ENCODE data around the gene RNF114.

RNF114 gene

DNA sequence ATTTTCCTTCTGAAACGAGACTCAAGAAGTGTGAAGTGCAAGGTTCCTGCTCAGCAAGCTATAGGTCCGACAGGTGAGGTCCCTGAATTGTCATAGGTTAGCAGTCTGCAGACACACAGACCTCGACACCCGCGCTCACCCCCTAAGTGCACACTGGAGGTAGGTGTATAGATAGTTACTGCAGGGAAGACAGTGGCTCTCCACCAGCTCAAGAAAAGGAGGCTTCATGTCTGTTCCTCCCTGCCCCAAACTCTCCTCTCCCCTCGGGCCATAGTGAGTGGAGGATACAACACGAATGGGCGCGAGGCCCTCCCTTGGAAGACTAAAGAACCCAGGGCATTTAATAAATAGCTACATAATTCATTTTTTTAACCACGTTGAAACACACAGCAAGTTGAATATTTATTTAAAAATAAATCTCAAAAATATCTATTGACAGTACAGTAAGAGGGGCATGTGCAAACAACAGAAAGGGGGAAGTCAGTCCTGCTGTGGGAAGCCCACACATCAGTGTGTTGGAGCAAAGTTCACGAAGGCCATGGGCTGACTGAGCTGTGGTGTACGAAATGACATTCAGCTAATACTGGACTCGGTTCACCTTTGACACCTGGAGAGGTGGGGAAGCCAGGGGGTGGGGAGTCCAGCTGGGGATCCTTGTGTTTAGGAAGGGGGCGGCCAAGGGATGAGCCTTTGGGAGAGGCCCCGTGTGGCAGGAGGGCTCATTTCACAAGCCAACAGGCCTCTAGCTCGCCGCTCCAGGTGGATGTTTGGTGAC lies 31.6 kb upstream of the RNF114 start:
- no peak for DNase-seq (ENCODE audit: low spot score)

GRCh38 chr20:49905415-49906091 lies 30.6 kb upstream of the RNF114 start:
- no peak for DNase-seq (ENCODE audit: low spot score)

DNA sequence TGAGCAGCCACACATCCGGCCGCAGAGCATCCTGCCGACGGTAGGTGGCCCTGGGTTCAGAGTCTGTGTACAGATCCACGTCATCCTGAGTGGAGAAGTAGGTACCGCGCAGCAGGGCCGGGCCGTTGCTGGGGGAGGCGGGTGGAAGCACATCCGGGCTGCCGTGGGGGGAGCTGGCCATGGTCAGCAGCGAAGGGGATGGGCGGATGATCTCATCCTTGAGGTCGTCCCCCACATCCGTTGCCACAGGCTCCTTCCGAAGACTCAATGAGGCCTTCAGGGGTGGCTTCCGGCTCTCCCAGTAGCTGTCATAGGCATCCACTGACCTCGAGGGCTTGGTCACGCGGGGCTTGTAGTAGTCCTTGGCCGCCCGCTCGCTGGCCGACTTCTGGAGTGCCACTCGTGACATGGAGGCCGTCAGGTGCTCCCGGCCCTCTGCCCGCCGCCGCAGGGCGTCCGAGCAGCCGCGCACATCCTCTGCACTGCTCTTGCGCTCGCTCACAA lies 30.0 kb upstream of the RNF114 start:
- DNase-seq (ENCODE audit: low spot score), result no peak

GRCh38 chr20:49906615-49907154 lies 29.5 kb upstream of the RNF114 start:
- no peak for DNase-seq (ENCODE audit: low spot score)

GRCh38 chr20:49907405-49908257 lies 28.6 kb upstream of the RNF114 start:
- DNase-seq (ENCODE audit: low spot score), result no peak

DNA sequence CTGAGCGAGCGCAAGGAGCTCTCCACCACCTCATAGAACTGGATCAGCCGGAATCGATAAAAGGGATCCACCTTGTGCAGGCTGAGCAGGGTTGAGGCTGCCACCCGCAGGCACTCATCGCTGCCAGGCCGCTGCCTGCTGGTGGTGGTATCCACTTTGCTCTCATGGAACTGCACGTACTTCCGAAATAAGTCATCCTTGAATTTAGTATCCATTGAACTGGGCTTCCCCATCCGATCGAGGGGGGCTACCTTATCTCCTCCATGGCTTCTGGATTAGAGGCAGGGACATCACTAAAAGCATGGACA lies 28.0 kb upstream of the RNF114 start:
- DNase-seq (ENCODE audit: low spot score), result no peak

- no peak for DNase-seq (ENCODE audit: low spot score)
Measured at GRCh38 chr20:49909499-49910339, 26.5 kb upstream of the RNF114 start.

DNA sequence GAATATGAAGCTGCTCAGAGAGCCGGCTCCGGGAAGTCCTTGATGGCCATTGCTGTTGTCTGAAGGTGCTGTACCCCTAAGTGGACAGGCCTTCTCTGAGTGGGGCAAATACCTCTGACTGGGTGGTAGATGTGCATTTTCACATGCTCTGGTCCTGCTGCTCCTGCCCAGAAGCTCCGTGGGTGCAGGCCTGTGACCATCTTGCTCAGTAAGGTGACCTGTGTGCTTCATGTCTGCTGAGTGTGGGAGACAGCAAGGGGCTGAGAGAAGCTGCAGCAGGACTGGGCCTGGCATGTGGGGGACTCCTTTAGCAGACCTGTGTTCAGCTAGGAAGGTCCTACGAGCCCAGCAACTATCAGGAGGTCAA lies 25.9 kb upstream of the RNF114 start:
- DNase-seq (ENCODE audit: low spot score), result no peak

DNA sequence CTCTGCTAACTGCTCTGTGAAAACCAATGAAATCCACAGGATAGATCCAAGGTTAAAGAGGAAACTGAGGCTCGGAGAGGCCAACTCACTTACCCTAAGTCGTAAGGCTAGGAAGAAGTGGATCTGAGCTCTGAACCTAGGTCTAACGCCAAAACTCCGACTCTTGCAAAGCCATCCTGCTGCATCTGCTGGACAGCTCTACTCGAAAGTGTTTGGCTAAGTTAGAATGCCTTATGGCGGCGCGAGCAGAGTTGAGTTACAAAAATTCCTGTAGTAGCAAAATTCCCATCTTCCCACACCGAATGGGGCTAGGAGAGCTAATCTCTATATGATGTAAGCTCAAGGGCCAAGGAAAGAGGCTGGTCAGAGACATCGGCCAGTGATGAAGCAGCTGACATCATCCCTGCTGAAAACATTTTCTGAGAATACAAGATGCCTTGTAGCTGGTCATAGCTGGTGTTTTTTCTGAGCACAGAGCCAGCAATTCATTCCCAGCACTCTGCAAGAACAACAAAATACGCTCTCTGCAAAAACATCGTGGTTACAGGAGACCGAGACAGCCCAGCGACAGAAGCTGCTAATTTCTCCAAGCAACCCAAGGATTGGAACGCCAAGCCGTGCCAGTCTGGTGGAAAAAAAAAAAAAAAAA lies 22.7 kb upstream of the RNF114 start:
- DNase-seq (ENCODE audit: low spot score), result no peak

GRCh38 chr20:49914310-49915117 lies 21.7 kb upstream of the RNF114 start:
- DNase-seq (ENCODE audit: low spot score), result peak; percentile 37

DNA sequence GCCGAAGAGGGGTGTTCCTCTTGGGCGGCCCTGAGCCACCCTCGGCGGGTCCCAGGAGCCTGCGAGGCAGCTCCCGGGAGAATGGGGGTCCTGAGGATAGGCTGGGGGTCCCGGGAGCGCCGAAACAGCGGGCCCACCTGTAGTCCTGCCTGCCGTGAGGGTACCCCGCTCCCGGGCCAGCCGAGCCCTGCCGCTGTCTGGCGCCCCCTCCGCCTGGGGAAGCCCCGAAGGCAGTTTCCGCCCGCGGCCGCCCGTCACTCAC lies 21.1 kb upstream of the RNF114 start:
- DNase-seq (ENCODE audit: low spot score), result no peak

DNA sequence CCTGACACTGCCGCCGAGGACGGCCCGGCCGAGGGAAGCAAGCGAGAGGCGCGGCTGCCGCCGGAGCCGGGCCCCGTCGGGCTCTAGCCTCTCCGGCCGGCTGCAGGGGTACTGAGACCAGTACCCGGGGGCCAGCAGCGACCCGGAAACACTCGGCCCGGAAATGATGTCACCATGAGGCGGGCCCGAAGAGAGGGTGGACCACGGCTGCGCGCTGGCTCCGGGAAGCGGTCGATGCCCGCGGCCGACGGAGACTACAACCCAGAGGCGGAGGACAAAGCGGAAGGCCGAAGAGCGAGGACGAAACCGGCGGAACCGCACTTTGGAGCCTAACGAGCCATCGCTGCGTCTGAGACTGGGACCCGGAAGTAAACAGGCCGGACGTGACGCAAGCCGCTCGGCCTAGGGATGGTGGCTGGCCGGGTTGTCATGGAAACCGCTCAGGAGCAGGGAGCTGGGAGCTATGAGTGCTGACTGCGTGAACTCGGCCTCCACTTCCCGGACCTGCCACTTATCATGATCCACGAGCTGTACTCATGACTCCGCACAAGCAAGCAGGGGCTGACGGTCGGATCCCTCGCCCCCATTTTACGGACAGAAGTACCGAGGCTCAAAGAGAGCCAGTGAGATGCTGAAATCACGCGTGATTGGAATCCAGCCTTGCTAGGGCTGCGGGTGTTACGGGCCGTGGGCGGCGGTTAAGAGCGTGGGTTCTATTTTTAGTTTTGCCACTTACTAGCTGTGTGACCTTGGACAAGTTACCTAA lies 20.6 kb upstream of the RNF114 start, which contains the start of gene SPATA2:
Gene SPATA2, minus strand, starts transcription at position 150 of the 766 bp plus-strand sequence. CDS start 7,039 bp downstream, outside the sequence.
- DNase-seq (ENCODE audit: low spot score), result peak; percentile 97

DNA sequence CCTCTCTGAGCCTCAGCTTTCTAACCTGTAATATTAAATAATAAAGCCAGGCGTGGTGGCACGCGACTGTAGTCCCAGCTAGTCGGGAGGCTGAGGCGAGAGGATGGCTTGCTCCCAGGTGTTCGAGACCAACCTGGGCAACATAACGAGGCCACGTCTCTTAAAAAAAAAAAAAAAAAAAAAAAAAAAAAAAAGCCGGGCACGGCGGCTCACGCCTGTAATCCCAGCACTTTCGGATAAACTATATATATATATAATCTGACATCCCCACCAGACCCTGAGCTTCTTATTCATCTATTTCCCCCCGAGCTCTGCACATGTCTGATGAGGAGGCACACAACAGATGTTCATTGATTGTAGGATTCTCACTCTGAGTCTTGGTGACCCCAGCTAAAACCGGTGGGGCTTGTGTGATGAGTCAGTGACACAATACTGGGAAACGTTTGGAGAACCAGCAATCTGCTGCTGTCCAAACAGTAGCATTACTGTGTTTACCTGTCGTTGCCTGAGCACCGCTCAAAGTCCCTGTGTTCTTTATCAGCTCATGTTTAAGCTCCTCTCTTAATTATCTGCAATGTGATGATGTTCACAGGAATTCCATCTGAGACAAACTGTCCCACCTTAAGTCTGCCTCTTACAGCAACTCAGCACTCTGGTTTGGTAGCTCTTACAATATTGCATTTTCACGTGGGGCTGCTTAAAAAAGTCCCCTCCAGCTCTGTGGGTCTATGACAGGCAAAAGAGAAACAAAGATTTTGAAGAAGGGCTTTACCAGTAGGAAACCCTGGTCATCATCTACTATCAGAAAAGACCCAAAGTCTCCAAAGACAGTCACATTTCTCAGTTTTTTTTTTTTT lies 19.8 kb upstream of the RNF114 start:
- DNase-seq (ENCODE audit: low spot score), result no peak

- DNase-seq (ENCODE audit: low spot score), result no peak
Measured at GRCh38 chr20:49918446-49918845, 17.8 kb upstream of the RNF114 start.

- DNase-seq (ENCODE audit: low spot score), result no peak
Measured at GRCh38 chr20:49919009-49919408, 17.2 kb upstream of the RNF114 start.

- DNase-seq (ENCODE audit: low spot score), result no peak
Measured at GRCh38 chr20:49919461-49919860, 16.7 kb upstream of the RNF114 start.

DNA sequence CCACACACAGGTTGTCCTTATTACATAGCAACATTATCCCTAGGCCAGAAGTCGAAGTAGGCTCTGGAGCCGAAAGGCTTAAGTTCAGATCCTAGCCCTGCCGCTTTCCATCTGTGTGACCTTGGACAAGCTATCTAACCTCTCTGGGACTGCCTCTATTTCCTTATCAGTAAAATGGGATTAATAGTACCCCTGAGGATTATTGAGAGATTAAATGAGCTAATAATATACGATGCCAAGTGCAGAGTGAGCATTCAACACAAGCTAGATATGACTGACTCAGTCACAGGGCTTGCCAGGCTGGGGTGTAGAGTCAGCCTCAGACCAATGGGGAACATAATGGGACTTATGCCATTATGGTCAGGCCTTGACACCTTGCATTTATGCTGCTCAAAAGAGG lies 11.9 kb upstream of the RNF114 start:
- DNase-seq (ENCODE audit: low spot score), result no peak

- no peak for DNase-seq (ENCODE audit: low spot score)
Measured at GRCh38 chr20:49925901-49926454, 10.2 kb upstream of the RNF114 start.
